Measurements from ENCODE around the gene MCM5. TPM values are rescaled to one million over a fixed set of nuclear protein-coding genes. Genes with fewer than 3 reads are reported as not detected.

The MCM5 gene
- total and polyA plus RNA-seq, 4 donors: 6.7 to 104 (median 8.8) TPM

DNA sequence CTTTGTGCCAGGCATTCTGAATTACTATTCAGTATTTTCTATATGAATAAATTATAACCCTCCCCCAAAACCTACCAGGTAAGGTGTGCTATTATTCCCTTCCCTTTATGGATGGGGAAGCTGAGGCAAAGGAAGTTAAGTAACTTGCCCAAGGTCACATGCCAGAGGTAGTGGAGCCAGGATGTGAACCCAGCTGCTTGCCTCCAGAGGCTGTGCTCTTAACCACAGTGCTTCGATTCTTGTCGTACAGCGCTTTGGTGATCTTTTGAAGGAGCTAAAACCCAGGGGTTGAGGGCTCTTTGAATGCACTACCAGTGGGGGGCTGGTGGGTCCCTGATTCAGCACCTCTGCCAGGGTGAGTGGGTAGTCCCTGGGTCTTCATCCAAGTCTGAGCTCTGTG, 18.8 kb downstream of the MCM5 start:
- Histone ChIP-seq H3K9ac (ENCODE audit: low read depth in 1 of 2, low read length in 2 of 2) (no peak overlapping the region), H3K36me3 (ENCODE audit: control insufficient read depth in 4 of 4, insufficient read depth in 3 of 4, low read depth in 1 of 4, low read length in 3 of 4) (peaks cover 6 to 67% (median 19%) of the 10 kb centered on the region in 4 donors), H3K9me3 (ENCODE audit: control insufficient read depth in 4 of 4, low read length in 3 of 4) (no peaks in the 10 kb centered on the region), H3K4me3 (ENCODE audit: low read depth in 1 of 3, low read length in 3 of 3) (no peak overlapping the region), H3K27ac (ENCODE audit: low read depth in 1 of 2, low read length in 2 of 2) (no peak overlapping the region), H3K27me3 (ENCODE audit: control insufficient read depth in 4 of 4, insufficient read depth in 4 of 4, low read length in 3 of 4) (no peaks in the 10 kb centered on the region), H3K4me1 (ENCODE audit: control insufficient read depth in 4 of 4, insufficient read depth in 4 of 4, low read length in 3 of 4) (no peaks in the 10 kb centered on the region)
- DNase-seq (ENCODE audit: low spot score): no peak
- TF ChIP-seq, protein P1, sequence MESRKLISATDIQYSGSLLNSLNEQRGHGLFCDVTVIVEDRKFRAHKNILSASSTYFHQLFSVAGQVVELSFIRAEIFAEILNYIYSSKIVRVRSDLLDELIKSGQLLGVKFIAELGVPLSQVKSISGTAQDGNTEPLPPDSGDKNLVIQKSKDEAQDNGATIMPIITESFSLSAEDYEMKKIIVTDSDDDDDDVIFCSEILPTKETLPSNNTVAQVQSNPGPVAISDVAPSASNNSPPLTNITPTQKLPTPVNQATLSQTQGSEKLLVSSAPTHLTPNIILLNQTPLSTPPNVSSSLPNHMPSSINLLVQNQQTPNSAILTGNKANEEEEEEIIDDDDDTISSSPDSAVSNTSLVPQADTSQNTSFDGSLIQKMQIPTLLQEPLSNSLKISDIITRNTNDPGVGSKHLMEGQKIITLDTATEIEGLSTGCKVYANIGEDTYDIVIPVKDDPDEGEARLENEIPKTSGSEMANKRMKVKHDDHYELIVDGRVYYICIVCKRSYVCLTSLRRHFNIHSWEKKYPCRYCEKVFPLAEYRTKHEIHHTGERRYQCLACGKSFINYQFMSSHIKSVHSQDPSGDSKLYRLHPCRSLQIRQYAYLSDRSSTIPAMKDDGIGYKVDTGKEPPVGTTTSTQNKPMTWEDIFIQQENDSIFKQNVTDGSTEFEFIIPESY (IDR thresholded peaks at IDR 0.05): no peak
- TF ChIP-seq, protein P2, sequence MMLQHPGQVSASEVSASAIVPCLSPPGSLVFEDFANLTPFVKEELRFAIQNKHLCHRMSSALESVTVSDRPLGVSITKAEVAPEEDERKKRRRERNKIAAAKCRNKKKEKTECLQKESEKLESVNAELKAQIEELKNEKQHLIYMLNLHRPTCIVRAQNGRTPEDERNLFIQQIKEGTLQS (IDR thresholded peaks at IDR 0.05): no peak
- TF ChIP-seq RAD21 (IDR thresholded peaks at IDR 0.05): no peak
- no peak for TF ChIP-seq GABPA (IDR thresholded peaks at IDR 0.05 in 1 of 2, conservative IDR thresholded peaks at IDR 0.05 in 1 of 2)
- TF ChIP-seq SP1 (IDR thresholded peaks at IDR 0.05): no peak
- TF ChIP-seq, protein P3, sequence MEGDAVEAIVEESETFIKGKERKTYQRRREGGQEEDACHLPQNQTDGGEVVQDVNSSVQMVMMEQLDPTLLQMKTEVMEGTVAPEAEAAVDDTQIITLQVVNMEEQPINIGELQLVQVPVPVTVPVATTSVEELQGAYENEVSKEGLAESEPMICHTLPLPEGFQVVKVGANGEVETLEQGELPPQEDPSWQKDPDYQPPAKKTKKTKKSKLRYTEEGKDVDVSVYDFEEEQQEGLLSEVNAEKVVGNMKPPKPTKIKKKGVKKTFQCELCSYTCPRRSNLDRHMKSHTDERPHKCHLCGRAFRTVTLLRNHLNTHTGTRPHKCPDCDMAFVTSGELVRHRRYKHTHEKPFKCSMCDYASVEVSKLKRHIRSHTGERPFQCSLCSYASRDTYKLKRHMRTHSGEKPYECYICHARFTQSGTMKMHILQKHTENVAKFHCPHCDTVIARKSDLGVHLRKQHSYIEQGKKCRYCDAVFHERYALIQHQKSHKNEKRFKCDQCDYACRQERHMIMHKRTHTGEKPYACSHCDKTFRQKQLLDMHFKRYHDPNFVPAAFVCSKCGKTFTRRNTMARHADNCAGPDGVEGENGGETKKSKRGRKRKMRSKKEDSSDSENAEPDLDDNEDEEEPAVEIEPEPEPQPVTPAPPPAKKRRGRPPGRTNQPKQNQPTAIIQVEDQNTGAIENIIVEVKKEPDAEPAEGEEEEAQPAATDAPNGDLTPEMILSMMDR (IDR thresholded peaks at IDR 0.05; ENCODE audit: low read depth, low read length, missing input control): no peak
- TF ChIP-seq TAF1 (conservative IDR thresholded peaks at IDR 0.05): no peak
- TF ChIP-seq JUND (IDR thresholded peaks at IDR 0.05): no peak
- no peak for TF ChIP-seq HNF4A (conservative IDR thresholded peaks at IDR 0.05)
- no peak for TF ChIP-seq HNF4G (IDR thresholded peaks at IDR 0.05)
- TF ChIP-seq EGR1 (IDR thresholded peaks at IDR 0.05; ENCODE audit: low read depth in 2 of 2): no peak
- no peak for TF ChIP-seq FOXA2 (IDR thresholded peaks at IDR 0.05)
- 89% methylated on average over 3 of the region's 3 CpGs for WGBS

DNA sequence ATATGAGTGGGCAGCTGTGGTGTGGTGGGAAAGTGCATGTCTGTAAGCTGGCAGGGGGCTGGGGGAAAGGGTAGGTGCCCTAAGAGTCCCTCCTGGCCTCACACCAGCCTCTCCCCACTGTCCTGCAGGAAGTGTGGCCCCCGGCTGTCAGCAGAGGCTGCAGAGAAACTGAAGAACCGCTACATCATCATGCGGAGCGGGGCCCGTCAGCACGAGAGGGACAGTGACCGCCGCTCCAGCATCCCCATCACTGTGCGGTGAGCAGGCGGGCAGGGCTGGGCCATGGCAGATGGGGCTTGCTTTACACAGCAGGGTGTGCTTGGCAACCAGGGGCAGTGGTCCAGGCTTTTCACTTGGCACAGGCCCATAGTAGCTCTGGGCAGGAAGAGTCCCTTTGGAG, 19.8 kb downstream of the MCM5 start:
- Histone ChIP-seq H3K9me3 (ENCODE audit: control insufficient read depth in 4 of 4, low read length in 3 of 4) (no peaks in the 10 kb centered on the region), H3K4me3 (ENCODE audit: low read depth in 1 of 3, low read length in 3 of 3) (no peak overlapping the region), H3K4me1 (ENCODE audit: control insufficient read depth in 4 of 4, insufficient read depth in 4 of 4, low read length in 3 of 4) (no peaks in the 10 kb centered on the region), H3K27ac (ENCODE audit: low read depth in 1 of 2, low read length in 2 of 2) (no peak overlapping the region), H3K27me3 (ENCODE audit: control insufficient read depth in 4 of 4, insufficient read depth in 4 of 4, low read length in 3 of 4) (no peaks in the 10 kb centered on the region), H3K36me3 (ENCODE audit: control insufficient read depth in 4 of 4, insufficient read depth in 3 of 4, low read depth in 1 of 4, low read length in 3 of 4) (peaks cover 11 to 65% (median 19%) of the 10 kb centered on the region in 4 donors), H3K9ac (ENCODE audit: low read depth in 1 of 2, low read length in 2 of 2) (no peak overlapping the region)
- TF ChIP-seq, protein P3 (IDR thresholded peaks at IDR 0.05; ENCODE audit: low read depth, low read length, missing input control): no peak
- TF ChIP-seq YY1 (IDR thresholded peaks at IDR 0.05): no peak
- no peak for DNase-seq (ENCODE audit: low spot score)
- 97% methylated on average over 10 of the region's 10 CpGs for WGBS

Data from liver (tissue), 9 donors.